GM19238 (cell line): ENCODE measurements around the gene KLF5.
"Not testable (repeated sequence)": the region's sequence is repeated elsewhere in the genome, so short reads cannot be mapped to it uniquely, and the experiment has no call there.

ENCODE experiments used
- DNase-seq: peaks from one replicate; pipeline ENCODE4 v3.0.0; 2011; ENCODE audit warnings: low spot score; ENCODE audit not compliant: insufficient read length

The KLF5 gene

GRCh38 chr13:73058736-73059459, at the start of gene KLF5:
KLF5 (plus strand) TSS chr13:73059005; CDS start chr13:73059328, 323 bp downstream.
- peak; percentile 96 for DNase-seq

GRCh38 chr13:73011751-73012150, 47.1 kb upstream of the KLF5 start:
- no peak for DNase-seq

DNA sequence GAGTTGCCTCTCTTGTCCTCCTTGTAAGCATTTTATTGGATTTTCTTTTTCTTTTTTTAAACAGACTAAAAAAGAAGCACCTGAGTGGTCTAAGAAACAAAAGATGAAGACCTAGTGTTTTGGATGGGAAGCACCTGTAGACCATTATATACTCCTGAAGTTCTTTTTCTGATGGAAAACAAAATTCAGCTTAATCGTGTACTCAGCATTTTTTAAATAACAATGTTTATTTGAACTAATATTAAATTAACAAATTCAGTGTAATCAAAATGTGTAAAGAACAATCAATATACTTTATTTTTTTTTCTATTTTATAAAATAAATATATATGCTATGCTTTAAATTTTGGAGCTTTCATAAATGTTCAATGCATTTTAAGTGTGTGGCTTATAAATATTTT, 43.0 kb upstream of the KLF5 start:
- no peak for DNase-seq

DNA sequence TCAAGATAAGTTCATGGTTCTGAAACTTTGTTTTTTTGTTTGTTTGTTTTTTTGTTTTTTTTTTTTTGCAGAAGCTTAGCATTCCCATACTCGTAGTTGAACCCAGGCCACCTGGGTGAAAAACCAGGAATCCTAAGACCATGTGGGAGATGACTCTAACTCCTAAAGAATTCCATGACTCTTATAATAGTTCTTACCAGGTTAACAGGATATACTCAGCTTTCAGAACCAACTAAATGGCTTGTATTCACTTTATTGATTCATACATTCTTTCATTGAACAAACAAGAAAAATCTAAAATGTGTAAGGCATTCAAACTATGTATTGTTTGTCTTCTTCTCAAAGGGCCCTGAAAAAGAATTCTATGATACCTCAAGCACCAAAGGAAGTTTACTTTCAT, 40.5 kb upstream of the KLF5 start:
- no peak for DNase-seq

DNA sequence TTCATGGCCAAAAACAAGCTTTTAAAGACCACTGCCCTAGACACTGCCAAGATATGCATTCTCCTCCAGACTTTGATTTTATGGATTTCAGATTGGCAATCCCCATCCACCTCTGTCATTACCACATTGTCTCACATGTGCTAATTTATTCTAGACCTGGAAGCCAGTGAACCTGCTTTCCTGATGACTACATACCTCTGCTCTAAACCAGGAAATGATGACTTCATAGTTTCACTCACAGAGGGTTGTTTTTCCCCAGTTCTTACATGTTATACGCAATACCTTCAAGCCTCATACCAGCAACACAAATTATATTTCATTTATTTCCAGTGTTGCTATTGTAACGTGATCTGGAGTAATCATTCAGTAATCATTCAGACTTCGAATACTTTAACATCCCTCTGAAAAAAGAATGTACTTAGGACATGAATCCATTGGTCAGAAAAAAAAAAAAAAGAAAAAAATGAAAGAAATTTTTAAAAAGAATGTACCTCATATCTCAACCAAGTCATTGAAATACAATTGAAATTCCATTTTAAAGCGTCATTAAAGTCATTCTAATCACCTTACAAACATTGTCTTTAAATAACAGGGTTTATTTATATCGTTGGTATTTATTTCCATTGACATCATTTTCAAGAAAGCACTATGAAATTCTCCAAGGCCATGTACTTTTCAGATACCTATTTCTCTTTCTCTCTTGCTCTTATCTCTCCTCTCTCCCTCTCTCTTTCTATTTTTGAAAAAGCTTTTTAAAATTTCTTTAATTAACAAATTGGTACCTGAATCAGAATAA, 33.4 kb upstream of the KLF5 start:
- no peak for DNase-seq

DNA sequence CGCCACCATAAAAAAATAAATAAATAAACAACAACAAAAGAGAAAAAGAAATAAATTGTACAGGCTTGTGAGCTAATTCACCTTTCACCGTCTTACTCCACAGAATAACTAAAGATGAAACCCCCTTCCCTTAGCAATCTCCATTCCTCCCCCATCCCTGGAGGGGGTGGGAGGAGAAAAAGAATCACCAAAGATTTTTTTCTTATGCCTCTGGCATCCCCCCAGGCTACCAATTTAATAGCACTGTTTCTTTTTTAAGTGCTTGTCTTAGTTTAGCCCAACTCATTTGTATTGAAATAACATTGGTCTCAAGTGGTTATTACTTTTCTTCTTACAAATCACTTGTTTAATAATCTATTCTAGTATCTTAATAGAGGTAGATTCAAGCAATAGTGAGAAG, 23.9 kb upstream of the KLF5 start:
- no peak for DNase-seq

DNA sequence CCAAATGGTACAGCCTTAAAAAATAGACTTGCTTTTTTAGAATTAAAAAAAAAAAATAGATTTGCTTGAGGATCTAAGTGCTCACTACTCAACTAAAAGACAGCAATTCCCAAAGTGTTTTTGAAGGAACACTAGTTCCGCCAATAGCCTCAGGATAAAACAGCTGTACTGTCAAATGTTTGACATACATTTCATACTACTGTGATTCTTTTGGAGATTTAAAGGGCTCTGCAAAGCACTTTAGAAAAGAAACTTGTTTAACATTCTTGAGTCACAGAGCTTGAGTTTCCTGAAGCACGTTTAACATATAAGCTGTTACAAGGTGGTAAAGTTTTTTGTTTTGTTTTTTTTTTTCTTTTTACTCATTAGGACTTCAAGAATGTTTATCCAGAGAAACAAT, 23.1 kb upstream of the KLF5 start:
- DNase-seq, result no peak

DNA sequence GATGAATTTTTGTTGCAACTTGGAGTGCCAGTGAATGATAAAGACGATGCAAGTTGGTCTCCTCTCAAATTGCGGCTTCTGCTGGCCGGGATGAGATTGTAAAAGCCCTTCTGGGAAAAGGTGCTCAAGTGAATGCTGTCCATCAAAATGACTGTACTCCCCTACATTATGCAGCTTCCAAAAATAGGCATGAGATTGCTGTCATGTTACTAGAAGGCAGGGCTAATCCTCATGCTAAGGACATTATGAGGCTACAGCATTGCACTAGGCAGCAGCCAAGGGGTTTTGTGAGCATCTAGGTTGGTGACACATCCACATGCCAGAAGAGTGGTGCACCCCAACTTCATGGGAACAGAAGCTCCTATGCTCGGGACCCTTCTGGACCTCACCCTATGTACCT, 22.2 kb upstream of the KLF5 start:
- no peak for DNase-seq

DNA sequence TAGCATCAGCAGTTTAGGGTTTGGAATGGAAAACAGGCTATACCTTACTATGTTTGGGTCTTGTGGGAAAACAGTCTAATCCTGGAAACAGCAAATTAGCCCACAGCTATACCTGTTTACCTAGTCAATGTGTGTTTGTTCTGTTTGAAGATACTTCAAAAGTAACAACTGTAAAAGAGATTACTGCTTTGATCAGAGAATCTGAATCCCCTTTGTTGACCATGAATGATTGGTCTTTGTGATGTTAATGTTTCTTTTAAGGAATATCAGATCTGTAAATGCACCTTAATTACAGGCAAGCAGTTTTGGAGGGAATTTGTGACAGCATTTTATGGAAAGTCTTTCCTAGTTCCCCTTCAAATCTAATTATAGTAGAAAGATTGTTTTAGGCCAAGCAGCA, 20.7 kb upstream of the KLF5 start:
- DNase-seq, result no peak

DNA sequence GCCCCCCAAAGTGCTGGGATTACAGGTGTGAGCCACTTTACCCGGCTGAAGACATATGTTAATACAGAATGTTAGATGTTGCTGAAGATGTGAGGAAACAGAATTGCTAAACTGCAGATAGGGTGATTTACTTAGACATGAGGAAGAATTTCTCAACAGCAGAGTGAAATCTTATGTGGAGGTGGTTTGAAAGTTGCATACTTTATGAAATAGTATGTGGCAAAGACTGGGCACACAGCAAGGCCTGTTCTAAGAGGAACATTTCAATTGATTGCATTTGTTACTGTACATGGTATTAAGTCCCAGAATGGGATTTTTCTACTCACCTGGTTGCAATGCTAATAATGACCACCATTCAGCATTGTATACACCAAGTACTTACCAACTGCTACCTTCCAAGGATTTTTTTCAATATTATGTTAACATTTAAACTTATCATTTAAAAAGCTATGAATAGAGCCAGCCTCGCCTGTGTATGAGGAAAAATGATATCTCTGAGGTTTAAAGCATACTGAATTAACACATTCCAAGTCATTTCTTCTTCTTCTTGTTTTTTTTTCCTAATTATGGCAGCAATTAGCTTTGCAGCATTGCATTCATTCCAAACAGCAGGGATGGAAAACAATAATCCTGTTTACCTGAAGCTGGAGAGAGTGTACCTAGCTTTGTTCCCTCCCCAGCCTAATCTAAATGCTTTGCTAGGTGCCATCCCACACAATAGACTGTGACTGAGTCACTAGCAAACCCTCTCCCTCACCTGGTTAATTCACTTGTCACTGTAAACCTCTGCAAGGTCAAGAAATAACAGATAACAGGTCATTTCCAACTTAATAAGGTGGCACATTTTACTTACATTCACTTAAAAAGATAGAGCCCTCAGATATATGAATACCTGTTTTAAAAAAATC, 19.4 kb upstream of the KLF5 start:
- DNase-seq, result no peak

- no peak for DNase-seq
Observed at GRCh38 chr13:73040484-73040883, 18.3 kb upstream of the KLF5 start.

- no peak for DNase-seq
Observed at GRCh38 chr13:73040968-73041596, 17.7 kb upstream of the KLF5 start.

DNA sequence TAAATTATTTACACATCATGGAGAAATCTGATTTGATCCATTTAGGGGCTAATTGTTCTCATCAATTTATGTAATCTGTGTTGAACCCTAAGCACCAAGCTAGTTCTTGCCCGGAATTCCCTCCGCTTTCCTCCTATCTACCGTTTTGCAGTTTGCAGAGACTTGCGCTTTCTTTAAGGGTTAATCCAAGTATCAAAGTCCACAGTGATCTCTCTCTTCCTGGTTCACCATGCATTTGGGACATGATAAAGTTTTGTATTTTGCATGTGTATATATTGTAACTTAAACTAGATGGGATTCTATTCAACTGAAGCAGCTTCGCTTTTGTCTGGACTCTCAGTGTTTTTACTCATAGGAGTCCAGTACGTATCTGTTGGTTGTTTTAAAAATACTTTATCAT, 13.8 kb upstream of the KLF5 start:
- no peak for DNase-seq

DNA sequence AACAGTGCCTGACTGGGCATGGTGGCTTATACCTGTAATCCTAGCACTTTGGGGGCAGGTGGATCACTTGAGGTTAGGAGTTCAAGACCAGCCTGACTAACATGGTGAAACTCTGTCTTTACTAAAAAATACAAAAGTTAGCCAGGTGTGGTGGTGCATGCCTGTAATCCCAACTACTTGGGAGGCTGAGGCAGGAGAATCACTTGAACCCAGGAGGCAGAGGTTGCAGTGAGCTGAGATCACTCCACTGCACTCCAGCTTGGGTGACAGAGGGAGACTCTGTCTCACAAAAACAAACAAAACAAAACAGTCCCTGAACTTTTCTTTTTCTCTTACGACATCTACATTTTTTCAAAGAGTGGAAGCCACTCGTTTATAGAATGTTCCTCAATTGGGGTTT, 10.2 kb upstream of the KLF5 start:
- not testable (repeated sequence) for DNase-seq

GRCh38 chr13:73054712-73055111, 4.1 kb upstream of the KLF5 start:
- DNase-seq, result no peak

- no peak for DNase-seq
Observed at GRCh38 chr13:73055813-73056564, 2.8 kb upstream of the KLF5 start.

- no peak for DNase-seq
Observed at GRCh38 chr13:73056565-73056962, 2.2 kb upstream of the KLF5 start.

DNA sequence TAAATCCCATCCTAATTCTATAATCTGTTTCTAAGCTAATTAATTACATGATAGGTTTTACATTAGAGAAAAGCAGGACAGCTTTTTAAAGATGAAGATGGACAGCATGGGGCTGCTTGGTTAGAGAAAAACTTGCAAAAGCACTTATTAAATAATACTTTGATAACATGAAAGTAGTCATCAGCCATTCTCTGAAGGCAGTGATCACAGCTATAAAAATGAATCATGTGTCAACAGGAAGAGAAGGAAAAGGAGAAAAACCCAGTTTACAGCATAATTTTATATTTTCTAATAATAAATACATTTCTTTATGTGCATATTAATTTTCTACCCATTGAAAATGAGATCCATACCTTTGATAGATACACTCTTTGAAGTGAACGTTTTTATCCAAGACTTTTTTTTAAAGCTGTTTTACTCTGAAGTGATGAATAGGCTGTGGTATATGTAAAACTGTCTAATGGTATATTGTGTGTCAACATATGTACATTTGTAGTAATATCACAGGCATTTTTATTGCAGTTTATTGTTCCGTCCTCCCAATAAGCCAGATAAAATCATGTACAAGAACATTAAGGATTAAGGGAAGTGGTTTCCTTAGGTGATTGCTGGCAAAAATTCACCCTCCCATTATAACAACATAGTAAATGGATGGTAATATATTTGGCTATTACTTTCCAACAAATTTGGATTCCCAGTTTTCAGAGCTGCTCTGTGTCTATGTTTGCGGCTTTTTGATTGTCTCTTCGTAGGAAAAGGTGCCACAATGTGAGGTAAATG, 1.3 kb upstream of the KLF5 start:
- no peak for DNase-seq

DNA sequence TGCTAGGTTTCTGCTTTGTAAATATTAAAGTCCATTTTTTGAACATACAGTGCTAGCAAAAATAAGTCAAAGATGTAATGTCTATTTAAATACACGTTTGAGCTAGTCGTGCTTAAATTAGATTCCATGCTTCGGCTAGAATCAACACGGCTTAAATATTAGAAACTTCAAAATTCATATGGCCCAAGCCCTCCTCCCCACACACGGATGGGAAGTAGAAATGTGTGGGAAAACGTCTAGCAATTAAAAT, 816 bp upstream of the KLF5 start:
- no peak for DNase-seq

DNA sequence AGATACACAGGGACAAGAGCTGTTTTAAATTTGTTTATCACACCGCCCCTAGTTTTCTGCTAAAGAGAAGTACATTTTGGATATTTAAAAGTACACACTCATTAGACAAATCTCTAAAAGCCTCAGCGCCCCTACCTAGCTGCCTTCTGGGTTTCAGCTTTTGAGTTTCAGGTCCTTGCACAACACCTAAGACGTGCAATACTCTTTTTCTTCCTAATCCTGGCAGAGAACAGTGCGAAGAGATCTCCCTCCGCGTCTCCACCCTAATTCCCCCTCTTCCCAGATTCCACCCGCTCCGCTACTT, 421 bp upstream of the KLF5 start:
- peak; percentile 5 for DNase-seq
